K562 (cell line): Measurements from ENCODE around the gene MPC1. TPM values are rescaled to one million over a fixed set of nuclear protein-coding genes. Genes with fewer than 3 reads are reported as not detected.

Experiments used
- ATAC-seq: fragments of 200-7000 bp; cut with Tn5 transposase; 3 replicates; pipeline ENCODE4 v1.9.1; 2020; ENCODE audit warnings: moderate library complexity
- BruUV-seq: library from RNA; stranded (reverse); fragments of 400-500 nt; replicated peaks from 2 replicates; lab custom pipeline; 2021; lab: Mats Ljungman, UMichigan
- CTCF ChIA-PET: fragments of 300-600 bp; formaldehyde crosslinking; extraction: SDS; loops from one replicate; lab custom pipeline; 2021; ENCODE audit warnings: low intra/inter-chr PET ratio; lab: Yijun Ruan, JAX
- POLR2A ChIA-PET: fragments of 300-600, 350-650 bp; sonication (Branson Sonifier 250); formaldehyde crosslinking; extraction: SDS; loops from one replicate; lab custom pipeline; 2021; ENCODE audit warnings: antibody characterized with exemption, inconsistent platforms; lab: Yijun Ruan, JAX
- DNase-seq, 4 experiments: peaks; one replicate each; pipeline versions ENCODE4 v3.0.0 to v3.0.0-alpha.2; 2011 to 2018; ENCODE audit warnings: low spot score in 3 of 4, mixed read lengths in 3 of 4; ENCODE audit errors: extremely low read depth in 1 of 4
- FAIRE-seq: peaks from 2 replicates; lab custom pipeline; 2011; peaks lifted over from hg19 to GRCh38; lab: Jason Lieb, UNC
- H2AFZ ChIP-seq: 2 replicates; pipeline ENCODE4 v1.6.0; 2011; ENCODE audit warnings: low read depth, low read length, control low read depth, inconsistent platforms
- H3K27ac ChIP-seq: fragments of 200-600 bp; 3 replicates; pipeline ENCODE4 v1.8.0; 2011; ENCODE audit warnings: low read depth, mild to moderate bottlenecking, control low read depth, inconsistent platforms, low read length, moderate library complexity, mixed read lengths; ENCODE audit errors: extremely low read depth
- H3K27me3 ChIP-seq, 2 experiments: fragments of 300-600 bp in 1 of 2; 2 replicates in 1 of 2; 3 replicates in 1 of 2; pipeline versions ENCODE4 v1.6.0 to v1.8.0; 2011; ENCODE audit warnings: inconsistent platforms in 2 of 2, low read length in 2 of 2, mild to moderate bottlenecking in 1 of 2, mixed read lengths in 1 of 2, moderate library complexity in 1 of 2; ENCODE audit not compliant: control insufficient read depth in 2 of 2, insufficient read depth in 2 of 2
- H3K36me3 ChIP-seq: fragments of 300-600 bp; 3 replicates; pipeline ENCODE4 v1.8.0; 2011; ENCODE audit warnings: mild to moderate bottlenecking, low read length, inconsistent platforms; ENCODE audit not compliant: control insufficient read depth, insufficient read depth
- H3K4me1 ChIP-seq, 2 experiments: fragments of 200-600 bp in 1 of 2; replicated peaks in 1 of 2; 2 replicates in 1 of 2; 3 replicates in 1 of 2; pipeline versions ENCODE4 v1.5.1 to v1.8.0; 2011; ENCODE audit warnings: inconsistent platforms in 2 of 2, low read length in 2 of 2, mild to moderate bottlenecking in 1 of 2, mixed read lengths in 1 of 2, moderate library complexity in 1 of 2; ENCODE audit not compliant: control insufficient read depth in 2 of 2, insufficient read depth in 2 of 2
- H3K4me2 ChIP-seq: 2 replicates; pipeline ENCODE4 v1.6.1; 2011; ENCODE audit warnings: low read length, control low read depth, inconsistent platforms, mixed read lengths; ENCODE audit not compliant: insufficient read depth
- H3K4me3 ChIP-seq: fragments of 200-600 bp; sonication (generic), shearing (Covaris generic); 2 replicates; pipeline ENCODE4 v1.5.1; 2016; ENCODE audit warnings: control low read depth, inconsistent platforms
- H3K79me2 ChIP-seq: fragments of 200-600 bp; 3 replicates; pipeline ENCODE4 v1.8.0; 2011; ENCODE audit warnings: low read length, inconsistent platforms; ENCODE audit not compliant: control insufficient read depth, insufficient read depth
- H3K9ac ChIP-seq, 2 experiments: 2 replicates each; pipeline versions ENCODE4 v1.6.0 to v1.6.1; 2011; ENCODE audit warnings: low read depth in 2 of 2, low read length in 2 of 2, control low read depth in 1 of 2, inconsistent platforms in 1 of 2, mild to moderate bottlenecking in 1 of 2, mixed read lengths in 1 of 2; ENCODE audit not compliant: insufficient read depth in 1 of 2
- H3K9me1 ChIP-seq: one replicate; pipeline ENCODE4 v1.6.0; 2011; ENCODE audit warnings: inconsistent platforms, mild to moderate bottlenecking, low read length, moderate library complexity; ENCODE audit not compliant: control insufficient read depth, insufficient read depth
- H3K9me3 ChIP-seq: replicated peaks from 2 replicates; pipeline ENCODE4 v1.5.1; 2011; ENCODE audit warnings: low read depth, low read length, inconsistent platforms; ENCODE audit not compliant: control insufficient read depth, insufficient read depth
- H4K20me1 ChIP-seq: replicated peaks from 2 replicates; pipeline ENCODE4 v1.6.1; 2011; ENCODE audit warnings: low read length, inconsistent platforms, mixed read lengths; ENCODE audit not compliant: control insufficient read depth, insufficient read depth
- GTF2E2 ChIP-seq: fragments of 200-800 bp; sonication (Bioruptor generic); IDR thresholded peaks from 2 replicates; pipeline ENCODE4 v1.6.1; 2016; ENCODE audit warnings: missing genetic modification characterization, missing compliant biosample characterization
- POLR2AphosphoS5 ChIP-seq: IDR thresholded peaks from 2 replicates; pipeline ENCODE4 v1.6.1; 2011; ENCODE audit warnings: mild to moderate bottlenecking, low read depth, low read length, moderate library complexity; ENCODE audit not compliant: control insufficient read depth, insufficient read depth
- POLR2B ChIP-seq: fragments of 450-650 bp; IDR thresholded peaks from 2 replicates; pipeline ENCODE4 v1.6.1; 2018; ENCODE audit warnings: low read depth; ENCODE audit not compliant: partially characterized antibody
- POLR2H ChIP-seq: IDR thresholded peaks from 2 replicates; pipeline ENCODE4 v1.6.1; 2016; ENCODE audit warnings: missing genetic modification characterization, low read depth, mild to moderate bottlenecking, control low read depth, missing compliant biosample characterization, moderate library complexity
- SMAD3 ChIP-seq: fragments of 450-650 bp; formaldehyde crosslinking; conservative IDR thresholded peaks from 2 replicates; pipeline ENCODE4 v1.4.0; 2020; ENCODE audit warnings: mild to moderate bottlenecking
- ZNF316 ChIP-seq: fragments of 450-650 bp; IDR thresholded peaks from 2 replicates; pipeline ENCODE4 v1.6.1; 2016
- WGBS: fragments of 100-300 bp; shearing (Covaris generic); methylation state at CpG from one replicate; pipeline ENCODE4 v1.1.6; 2016; ENCODE audit warnings: low coverage, mixed read lengths; ENCODE audit not compliant: insufficient coverage; ENCODE audit errors: missing lambda C conversion rate; 5-methylcytosine and 5-hydroxymethylcytosine counted together
- in situ Hi-C: fragments of 300-500 bp; cut with MboI; formaldehyde crosslinking; loops from 4 replicates; pipeline ENCODE4 v1.15.0; 2018; ENCODE audit warnings: inconsistent platforms, mixed read lengths
- intact Hi-C: fragments of 100-400 bp; cut with micrococcal nuclease; formaldehyde crosslinking; loops from 2 replicates; pipeline ENCODE4 v1.14.2; 2022
- polyA plus RNA-seq, 8 experiments: library from polyadenylated mRNA; depleted of rRNA in 4 of 8; stranded (reverse) in 5 of 8; unstranded in 3 of 8; fragments of >200 nt; fragmentation: Nextera tagmentation in 2 of 8; fragmentation: Illumina TruSeq in 1 of 8; extraction: Ambion mirVana in 2 of 8; extraction: Trizol in 1 of 8; gene quantifications; 2 replicates each; pipeline versions ENCODE4 v1.2.1 to v1.2.3, GENCODE V29; 2011 to 2014; ENCODE audit warnings: inconsistent platforms in 1 of 8, missing spikeins in 1 of 8
- total RNA-seq, 7 experiments: library from RNA; depleted of rRNA in 6 of 7; stranded (reverse); fragments of >200 nt in 6 of 7; fragmentation: Illumina TruSeq in 2 of 7; extraction: Trizol in 2 of 7; gene quantifications; 2 replicates each; pipeline versions ENCODE4 v1.2.1 to v1.2.3, GENCODE V29; 2011 to 2021; ENCODE audit warnings: low replicate concordance in 1 of 7
- TF ChIP-seq, protein P1 (sequence below): fragments of 250-450 bp; sonication (Bioruptor Pico); IDR thresholded peaks from 2 replicates; pipeline ENCODE4 v1.8.0; 2022; ENCODE audit warnings: moderate library complexity, mild to moderate bottlenecking, inconsistent platforms
- TF ChIP-seq, protein P2 (sequence below): fragments of 450-650 bp; IDR thresholded peaks from 2 replicates; pipeline ENCODE4 v1.6.1; 2016

MPC1 gene
- total and polyA plus RNA-seq, 9 of the 15 experiments (the other 6 are each of a cell fraction or from before 2014, with no cell fraction given): 78.6 to 185 (median 138) TPM

DNA sequence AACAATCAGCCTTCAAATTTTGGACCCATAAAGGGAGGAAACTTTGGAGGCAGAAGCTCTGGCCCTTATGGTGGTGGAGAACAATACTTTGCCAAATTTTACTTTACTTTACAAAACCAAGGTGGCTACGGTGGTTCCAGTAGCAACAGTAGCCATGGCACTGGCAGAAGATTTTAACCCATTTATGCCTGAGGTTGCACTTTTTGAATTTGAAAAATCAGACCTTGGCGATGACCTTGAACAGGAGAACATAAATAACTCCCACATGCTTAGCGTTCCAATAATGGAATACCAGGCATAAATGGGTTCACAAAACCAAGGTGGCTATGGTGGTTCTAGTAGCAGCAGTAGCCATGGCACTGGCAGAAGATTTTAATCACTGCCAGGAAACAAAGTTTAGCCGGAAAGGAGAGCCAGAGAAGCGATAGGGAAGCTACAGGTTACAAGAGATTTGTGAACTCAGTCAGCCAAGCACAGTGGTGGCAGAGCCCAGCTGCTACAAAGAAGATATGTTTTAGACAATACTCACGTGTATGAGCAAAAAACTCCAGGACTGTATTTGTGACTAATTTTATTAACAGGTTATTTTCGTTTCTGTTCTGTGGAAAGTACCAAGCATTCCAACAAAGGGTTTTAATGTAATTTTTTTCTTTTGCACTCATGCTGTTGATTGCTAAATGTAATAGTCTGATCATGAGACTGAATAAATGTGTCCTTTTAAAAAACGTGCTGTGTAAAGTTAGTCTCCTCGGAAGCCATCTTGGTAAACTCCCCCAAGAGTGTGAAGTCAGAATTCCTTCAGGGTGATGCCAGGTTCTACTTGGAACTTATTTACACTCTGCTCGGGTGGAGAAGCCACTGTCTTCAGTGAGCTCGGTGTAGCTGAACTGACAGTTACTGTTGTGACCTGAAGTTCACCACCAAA is 47.1 kb downstream of the MPC1 start:
- in situ Hi-C loops: no loop called here
- no peak for FAIRE-seq

DNA sequence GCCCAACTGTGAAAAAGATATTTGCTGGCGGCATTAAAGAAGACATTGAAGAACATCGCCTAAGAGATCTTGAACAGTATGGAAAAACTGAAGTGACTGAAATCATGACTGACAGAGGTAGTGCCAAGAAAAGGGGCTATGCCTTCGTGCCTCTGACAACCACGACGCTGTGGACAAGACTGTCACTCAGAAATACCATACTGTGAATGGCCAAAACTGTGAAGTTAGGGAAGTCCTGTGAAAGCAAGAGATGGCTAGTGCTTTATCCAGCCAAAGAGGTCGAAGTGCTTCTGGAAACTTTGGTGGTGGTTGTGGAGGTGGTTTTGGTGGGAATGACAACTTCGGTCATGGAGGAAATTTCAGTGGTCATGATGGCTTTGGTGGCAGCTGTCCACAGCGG is 47.9 kb downstream of the MPC1 start:
- Histone ChIP-seq H3K9ac (no peak overlapping the region), H3K36me3 (peaks cover 57% of the 10 kb centered on the region), H4K20me1 (peaks cover 34% of the 10 kb centered on the region; the same call in 1 of the 2 replicates), H3K9me1 (peaks cover 15% of the 10 kb centered on the region), H3K4me2 (no peak overlapping the region), H3K79me2 (peaks cover 96% of the 10 kb centered on the region), H3K9me3 (no peaks in the 10 kb centered on the region), H2AFZ (no peak overlapping the region), H3K4me3 (no peak overlapping the region), H3K27me3 (no peaks in the 10 kb centered on the region), H3K4me1 (peaks cover 5 to 14% of the 10 kb centered on the region in 2 experiments; a peak in 4 of 5 replicates), H3K27ac (no peak overlapping the region)
- ChIA-PET POLR2A (interaction anchor here (0.6 to 1.2 kb wide), 3 partner anchors 15 to 58 kb away, joined by 3 to 4 read pairs (median 3); no protein-coding TSS in a partner anchor), CTCF (no interaction called here)
- intact Hi-C loops (loop anchor here (5.0 kb wide), 1 partner anchor 67 kb away; no protein-coding TSS in a partner anchor), in situ Hi-C loops (loop anchor here (5.0 kb wide), 1 partner anchor 42 kb away; no protein-coding TSS in a partner anchor)
- WGBS: 86% methylated on average over 8 of the region's 8 CpGs
- BruUV-seq: no TSS peak
- TF ChIP-seq, protein P1, sequence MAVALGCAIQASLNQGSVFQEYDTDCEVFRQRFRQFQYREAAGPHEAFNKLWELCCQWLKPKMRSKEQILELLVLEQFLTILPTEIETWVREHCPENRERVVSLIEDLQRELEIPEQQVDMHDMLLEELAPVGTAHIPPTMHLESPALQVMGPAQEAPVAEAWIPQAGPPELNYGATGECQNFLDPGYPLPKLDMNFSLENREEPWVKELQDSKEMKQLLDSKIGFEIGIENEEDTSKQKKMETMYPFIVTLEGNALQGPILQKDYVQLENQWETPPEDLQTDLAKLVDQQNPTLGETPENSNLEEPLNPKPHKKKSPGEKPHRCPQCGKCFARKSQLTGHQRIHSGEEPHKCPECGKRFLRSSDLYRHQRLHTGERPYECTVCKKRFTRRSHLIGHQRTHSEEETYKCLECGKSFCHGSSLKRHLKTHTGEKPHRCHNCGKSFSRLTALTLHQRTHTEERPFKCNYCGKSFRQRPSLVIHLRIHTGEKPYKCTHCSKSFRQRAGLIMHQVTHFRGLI (CRISPR knock-in tag): no peak
- TF ChIP-seq POLR2B (peak; percentile 22), SMAD3 (CRISPR knock-in tag) (no peak), POLR2H (tag) (no peak)
- TF ChIP-seq, protein P2, sequence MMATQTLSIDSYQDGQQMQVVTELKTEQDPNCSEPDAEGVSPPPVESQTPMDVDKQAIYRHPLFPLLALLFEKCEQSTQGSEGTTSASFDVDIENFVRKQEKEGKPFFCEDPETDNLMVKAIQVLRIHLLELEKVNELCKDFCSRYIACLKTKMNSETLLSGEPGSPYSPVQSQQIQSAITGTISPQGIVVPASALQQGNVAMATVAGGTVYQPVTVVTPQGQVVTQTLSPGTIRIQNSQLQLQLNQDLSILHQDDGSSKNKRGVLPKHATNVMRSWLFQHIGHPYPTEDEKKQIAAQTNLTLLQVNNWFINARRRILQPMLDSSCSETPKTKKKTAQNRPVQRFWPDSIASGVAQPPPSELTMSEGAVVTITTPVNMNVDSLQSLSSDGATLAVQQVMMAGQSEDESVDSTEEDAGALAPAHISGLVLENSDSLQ: peak; percentile 36; the same call in 1 of the 2 replicates
- no peak for FAIRE-seq
- no peak for DNase-seq
- no peak for ATAC-seq

More for the DNA sequence above, 47.1 kb downstream of the MPC1 start:
- TF ChIP-seq POLR2AphosphoS5 (peak; percentile 9; the same call in 1 of the 2 replicates), GTF2E2 (no peak), ZNF316 (peak; percentile 60)
- peaks cover 34% of the 10 kb centered on the region; the same call in 1 of the 2 replicates for H4K20me1 ChIP-seq
- peaks cover 96% of the 10 kb centered on the region for H3K79me2 ChIP-seq
- intact Hi-C loops: no loop called here
- H3K27me3 ChIP-seq: no peaks in the 10 kb centered on the region
- no peak overlapping the region for H2AFZ ChIP-seq
- WGBS: 84% methylated on average over 11 of the region's 11 CpGs
- peaks cover 64% of the 10 kb centered on the region for H3K36me3 ChIP-seq
- H3K9me3 ChIP-seq: no peaks in the 10 kb centered on the region
- CTCF ChIA-PET: no interaction called here
- POLR2A ChIA-PET: interaction anchor here (0.6 to 1.3 kb wide), 3 partner anchors 18 to 57 kb away, joined by 3 read pairs; no protein-coding TSS in a partner anchor
- peaks cover 16% of the 10 kb centered on the region for H3K9me1 ChIP-seq
- no peak for DNase-seq
- H3K9ac ChIP-seq: no peak overlapping the region
- ATAC-seq: no peak
- peaks cover 8 to 11% of the 10 kb centered on the region in 2 experiments; a peak in 4 of 5 replicates for H3K4me1 ChIP-seq
- H3K27ac ChIP-seq: no peak overlapping the region
- H3K4me3 ChIP-seq: no peak overlapping the region
- no peak overlapping the region for H3K4me2 ChIP-seq
- no TSS peak for BruUV-seq
